ENCODE measurements around the gene ATP6AP1. TPM values are rescaled to one million over a fixed set of nuclear protein-coding genes. Genes with fewer than 3 reads are reported as not detected.

Gene ATP6AP1
- total RNA-seq, 1 donor from 2014 or later: 52.6 TPM

DNA sequence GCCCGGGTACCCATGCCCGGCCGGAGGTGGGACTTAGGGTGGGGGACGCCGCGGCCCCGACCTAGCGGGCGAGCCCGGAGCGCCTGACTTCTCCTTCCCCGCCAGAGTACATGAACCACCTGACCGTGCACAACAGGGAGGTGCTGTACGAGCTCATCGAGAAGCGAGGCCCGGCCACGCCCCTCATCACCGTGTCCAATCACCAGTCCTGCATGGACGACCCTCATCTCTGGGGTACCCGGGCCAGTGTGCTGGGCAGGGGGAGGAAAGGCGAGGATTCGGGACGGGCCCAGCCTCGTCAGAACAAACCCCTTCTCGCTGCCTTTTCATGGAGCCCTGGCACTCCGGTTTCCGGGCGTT, 16.5 kb upstream of the ATP6AP1 start:
- Histone ChIP-seq H3K4me1 (peaks cover 0 to 9% of the 10 kb centered on the region in 2 donors), H3K4me3 (peak overlapping the region; percentile 60 to 82), H3K27me3 (no peaks in the 10 kb centered on the region), H3K27ac (peak overlapping the region; percentile 89 to 91), H3K9me3 (no peaks in the 10 kb centered on the region), H3K36me3 (peaks cover 0 to 3% of the 10 kb centered on the region in 2 donors)
- TF ChIP-seq, protein P1, sequence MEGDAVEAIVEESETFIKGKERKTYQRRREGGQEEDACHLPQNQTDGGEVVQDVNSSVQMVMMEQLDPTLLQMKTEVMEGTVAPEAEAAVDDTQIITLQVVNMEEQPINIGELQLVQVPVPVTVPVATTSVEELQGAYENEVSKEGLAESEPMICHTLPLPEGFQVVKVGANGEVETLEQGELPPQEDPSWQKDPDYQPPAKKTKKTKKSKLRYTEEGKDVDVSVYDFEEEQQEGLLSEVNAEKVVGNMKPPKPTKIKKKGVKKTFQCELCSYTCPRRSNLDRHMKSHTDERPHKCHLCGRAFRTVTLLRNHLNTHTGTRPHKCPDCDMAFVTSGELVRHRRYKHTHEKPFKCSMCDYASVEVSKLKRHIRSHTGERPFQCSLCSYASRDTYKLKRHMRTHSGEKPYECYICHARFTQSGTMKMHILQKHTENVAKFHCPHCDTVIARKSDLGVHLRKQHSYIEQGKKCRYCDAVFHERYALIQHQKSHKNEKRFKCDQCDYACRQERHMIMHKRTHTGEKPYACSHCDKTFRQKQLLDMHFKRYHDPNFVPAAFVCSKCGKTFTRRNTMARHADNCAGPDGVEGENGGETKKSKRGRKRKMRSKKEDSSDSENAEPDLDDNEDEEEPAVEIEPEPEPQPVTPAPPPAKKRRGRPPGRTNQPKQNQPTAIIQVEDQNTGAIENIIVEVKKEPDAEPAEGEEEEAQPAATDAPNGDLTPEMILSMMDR (IDR thresholded peaks at IDR 0.05): no peak
- intact Hi-C loops (cut with DNase I): loop anchor here (1.0 to 5.0 kb wide), 2 partner anchors 16 to 65 kb away; partner anchors contain the start of genes ATP6AP1 and LAGE3
- DNase-seq (ENCODE audit: low spot score in 2 of 2): peak in 1 of 2 donors; percentile 79

DNA sequence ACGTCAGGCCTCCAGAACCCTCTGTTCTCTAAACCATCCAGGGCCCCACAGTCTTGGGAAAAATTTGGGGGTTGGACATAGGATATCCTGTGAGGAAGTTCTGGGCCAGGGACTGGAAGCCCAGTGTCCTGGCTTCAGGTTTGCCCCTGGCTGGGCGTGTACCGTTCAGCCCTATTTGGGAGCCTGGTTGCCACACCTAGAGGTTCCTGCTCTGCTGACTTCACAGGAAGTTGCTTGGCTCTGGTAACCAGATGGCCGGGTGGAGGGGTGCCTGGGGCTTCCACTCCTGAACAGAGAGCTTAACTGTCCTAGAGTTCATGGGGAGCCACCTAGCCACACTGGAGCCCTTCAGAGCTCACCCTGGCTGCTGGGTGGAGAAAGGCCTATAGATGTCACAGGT, 16.0 kb upstream of the ATP6AP1 start:
- intact Hi-C loops (cut with DNase I): loop anchor here (1.0 to 5.0 kb wide), 2 partner anchors 16 to 65 kb away; partner anchors contain the start of genes ATP6AP1 and LAGE3
- DNase-seq (ENCODE audit: low spot score in 2 of 2): peak in 1 of 2 donors; percentile 73
- H3K27ac ChIP-seq: peak overlapping the region; percentile 89 to 91
- TF ChIP-seq, protein P1 (IDR thresholded peaks at IDR 0.05): no peak
- no peaks in the 10 kb centered on the region for H3K27me3 ChIP-seq
- H3K4me1 ChIP-seq: peaks cover 0 to 9% of the 10 kb centered on the region in 2 donors
- H3K36me3 ChIP-seq: peaks cover 0 to 3% of the 10 kb centered on the region in 2 donors
- no peaks in the 10 kb centered on the region for H3K9me3 ChIP-seq
- H3K4me3 ChIP-seq: peak overlapping the region; percentile 60 to 82

DNA sequence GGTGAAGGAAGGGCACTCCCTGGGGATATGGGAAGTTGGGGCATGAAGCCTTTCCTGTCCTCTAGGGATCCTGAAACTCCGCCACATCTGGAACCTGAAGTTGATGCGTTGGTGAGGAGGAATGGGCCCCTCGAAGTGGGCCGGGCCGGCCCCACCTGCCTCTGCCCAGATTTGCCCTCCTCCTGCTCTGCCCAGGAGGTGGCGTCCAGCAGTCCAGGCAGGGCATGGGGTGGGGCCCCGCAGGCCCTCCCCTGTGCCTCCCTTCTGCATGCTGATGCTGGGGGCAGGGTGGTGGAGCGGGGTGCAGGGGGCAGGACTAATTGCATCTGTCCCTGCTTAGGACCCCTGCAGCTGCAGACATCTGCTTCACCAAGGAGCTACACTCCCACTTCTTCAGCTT, 15.3 kb upstream of the ATP6AP1 start:
- H3K27ac ChIP-seq: peak overlapping the region in 1 of 2 donors; percentile 91
- peaks cover 0 to 7% of the 10 kb centered on the region in 2 donors for H3K4me1 ChIP-seq
- DNase-seq (ENCODE audit: low spot score in 2 of 2): no peak
- H3K4me3 ChIP-seq: no peak overlapping the region
- TF ChIP-seq, protein P1 (IDR thresholded peaks at IDR 0.05): no peak
- intact Hi-C loops (cut with DNase I): loop anchor here (5.0 kb wide), 1 partner anchor 64 kb away; the partner anchor contains the start of gene LAGE3
- no peaks in the 10 kb centered on the region for H3K9me3 ChIP-seq
- no peaks in the 10 kb centered on the region for H3K27me3 ChIP-seq
- peaks cover 0 to 3% of the 10 kb centered on the region in 2 donors for H3K36me3 ChIP-seq

DNA sequence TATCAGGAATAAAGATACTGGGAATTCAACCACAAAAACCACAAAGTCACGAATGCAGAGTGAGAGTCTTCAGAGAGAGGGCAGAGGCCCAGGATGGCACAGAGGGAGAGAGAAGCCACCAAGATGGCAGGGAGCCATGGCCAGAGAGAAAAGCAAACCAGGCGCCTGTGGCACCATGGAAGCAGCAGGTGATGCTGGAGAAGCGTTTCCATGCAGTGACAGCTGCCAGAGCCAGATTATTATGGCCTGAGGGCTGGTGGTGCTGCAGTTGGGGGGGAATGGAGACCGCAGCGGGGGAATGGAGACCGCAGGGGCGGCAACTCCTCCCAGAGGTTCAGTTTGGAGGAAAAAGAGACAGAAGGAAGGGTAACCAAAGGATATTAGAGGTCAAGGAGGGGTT, 11.3 kb upstream of the ATP6AP1 start:
- Histone ChIP-seq H3K9me3 (no peaks in the 10 kb centered on the region), H3K4me1 (no peaks in the 10 kb centered on the region), H3K27ac (no peak overlapping the region), H3K4me3 (no peak overlapping the region), H3K36me3 (peaks cover 0 to 3% of the 10 kb centered on the region in 2 donors), H3K27me3 (no peaks in the 10 kb centered on the region)
- no peak for DNase-seq (ENCODE audit: low spot score in 2 of 2)
- intact Hi-C loops (cut with DNase I): no loop called here
- TF ChIP-seq, protein P1 (IDR thresholded peaks at IDR 0.05): no peak

DNA sequence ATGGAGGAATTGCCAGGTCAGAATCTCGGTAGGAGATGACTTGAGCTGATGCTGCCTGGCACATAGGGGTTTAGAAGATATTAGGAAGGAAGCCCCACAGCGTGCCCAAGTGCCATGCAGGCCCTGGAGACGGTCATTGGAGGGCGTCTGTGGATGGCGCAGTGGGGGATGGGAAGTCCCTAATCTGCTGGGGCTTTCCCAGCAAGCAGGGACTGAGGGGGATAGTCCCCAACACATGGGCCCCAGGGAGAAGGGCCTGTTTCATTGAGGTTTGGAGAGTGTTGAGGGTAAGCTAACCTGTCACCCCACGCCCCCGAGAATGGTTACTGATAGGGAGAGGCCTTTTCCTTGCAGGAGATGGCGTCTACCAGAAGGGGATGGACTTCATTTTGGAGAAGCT, 9.3 kb upstream of the ATP6AP1 start:
- intact Hi-C loops (cut with DNase I): no loop called here
- H3K4me1 ChIP-seq: no peaks in the 10 kb centered on the region
- no peaks in the 10 kb centered on the region for H3K27me3 ChIP-seq
- H3K36me3 ChIP-seq: peaks cover 0 to under 1% of the 10 kb centered on the region in 2 donors
- H3K9me3 ChIP-seq: no peaks in the 10 kb centered on the region
- no peak overlapping the region for H3K4me3 ChIP-seq
- DNase-seq (ENCODE audit: low spot score in 2 of 2): no peak
- TF ChIP-seq, protein P1 (IDR thresholded peaks at IDR 0.05): no peak
- H3K27ac ChIP-seq: no peak overlapping the region

All from ascending aorta (tissue), 2 donors.